Thyroid gland (tissue), 4 donors: Measurements from ENCODE around the gene PCDHA4. TPM values are rescaled to one million over a fixed set of nuclear protein-coding genes. Genes with fewer than 3 reads are reported as not detected.
"Not testable (repeated sequence)": the region's sequence is repeated elsewhere in the genome, so short reads cannot be mapped to it uniquely, and the experiment has no call there.

ENCODE experiments used
- DNase-seq, 2 donors: peaks; one replicate each; pipeline ENCODE4 v3.0.0-alpha.2; 2019
- H3K27ac ChIP-seq, 3 donors: fragments of 200-600 bp; sonication (generic); 1 replicate in 2 of 3; 2 replicates in 1 of 3; pipeline ENCODE4 v1.5.1; 2016 to 2019; ENCODE audit warnings: mild to moderate bottlenecking in 1 of 3, moderate library complexity in 1 of 3
- H3K27me3 ChIP-seq: fragments of 200-600 bp; sonication (generic); one replicate; pipeline ENCODE4 v1.5.1; 2019
- H3K36me3 ChIP-seq, 2 donors: fragments of 200-600 bp; sonication (generic); one replicate each; pipeline ENCODE4 v1.5.1; 2016 to 2019
- H3K4me1 ChIP-seq, 2 donors: fragments of 200-600 bp; sonication (generic); one replicate each; pipeline ENCODE4 v1.5.1; 2017 to 2019
- H3K4me3 ChIP-seq, 3 donors: fragments of 200-600 bp; sonication (generic); replicated peaks in 1 of 3; 1 replicate in 2 of 3; 2 replicates in 1 of 3; pipeline ENCODE4 v1.5.1; 2016; ENCODE audit warnings: mild to moderate bottlenecking in 1 of 3
- H3K9me3 ChIP-seq: fragments of 200-600 bp; sonication (generic); one replicate; pipeline ENCODE4 v1.5.1; 2017
- POLR2A ChIP-seq, 2 donors: fragments of 450-650 bp; IDR thresholded peaks; one replicate each; pipeline ENCODE4 v1.6.1; 2017; ENCODE audit warnings: antibody characterized with exemption in 2 of 2, mild to moderate bottlenecking in 2 of 2, moderate library complexity in 1 of 2
- WGBS, 2 donors: methylation state at CpG; one replicate each; pipeline ENCODE4 v1.1.5; 2017; 5-methylcytosine and 5-hydroxymethylcytosine counted together
- intact Hi-C: fragments of 100-400 bp; cut with DNase I; formaldehyde crosslinking; loops from one replicate; pipeline ENCODE4 v1.15.1; 2023
- total RNA-seq, 4 donors: library from RNA; depleted of rRNA; stranded (reverse); fragments of >200 nt; gene quantifications; one replicate each; pipeline ENCODE4 v1.2.3, GENCODE V29; 2016
- TF ChIP-seq, protein P1 (sequence below), 6 experiments: fragments of 200-600 bp in 3 of 6; fragments of 450-650 bp in 3 of 6; sonication (generic) in 3 of 6; IDR thresholded peaks; one replicate each; pipeline ENCODE4 v1.5.1; 2016 to 2019; ENCODE audit warnings: antibody characterized with exemption in 6 of 6, mild to moderate bottlenecking in 2 of 6, inconsistent platforms in 1 of 6, moderate library complexity in 1 of 6

Gene PCDHA4
- total RNA-seq, 4 donors from 2014 or later: 0.40 to 2.1 (median 0.69) TPM

- H3K27me3 ChIP-seq: no peaks in the 10 kb centered on the region
These were observed 4.0 kb upstream of the PCDHA4 start for GRCh38 chr5:140802781-140803271.

GRCh38 chr5:140808241-140808888 lies 1.5 kb downstream of the PCDHA4 start:
- H3K9me3 ChIP-seq, H3K27ac ChIP-seq, H3K27me3 ChIP-seq, H3K4me1 ChIP-seq, H3K36me3 ChIP-seq, intact Hi-C loops, DNase-seq, H3K4me3 ChIP-seq: not testable (repeated sequence)
- WGBS, 2 donors: 52 to 61% methylated on average over 55 to 58 of the region's 62 CpGs

More at GRCh38 chr5:140802781-140803271, 4.0 kb upstream of the PCDHA4 start:
- Histone ChIP-seq H3K4me3 (no peak overlapping the region), H3K4me1 (no peaks in the 10 kb centered on the region), H3K36me3 (no peaks in the 10 kb centered on the region), H3K9me3 (no peaks in the 10 kb centered on the region), H3K27ac (no peak overlapping the region)
- no peak for DNase-seq
- intact Hi-C loops: no loop called here
- 34 to 40% methylated on average over 35 to 36 of the region's 53 CpGs for WGBS, 2 donors
- TF ChIP-seq POLR2A (IDR thresholded peaks at IDR 0.05): no peak
- TF ChIP-seq, protein P1, sequence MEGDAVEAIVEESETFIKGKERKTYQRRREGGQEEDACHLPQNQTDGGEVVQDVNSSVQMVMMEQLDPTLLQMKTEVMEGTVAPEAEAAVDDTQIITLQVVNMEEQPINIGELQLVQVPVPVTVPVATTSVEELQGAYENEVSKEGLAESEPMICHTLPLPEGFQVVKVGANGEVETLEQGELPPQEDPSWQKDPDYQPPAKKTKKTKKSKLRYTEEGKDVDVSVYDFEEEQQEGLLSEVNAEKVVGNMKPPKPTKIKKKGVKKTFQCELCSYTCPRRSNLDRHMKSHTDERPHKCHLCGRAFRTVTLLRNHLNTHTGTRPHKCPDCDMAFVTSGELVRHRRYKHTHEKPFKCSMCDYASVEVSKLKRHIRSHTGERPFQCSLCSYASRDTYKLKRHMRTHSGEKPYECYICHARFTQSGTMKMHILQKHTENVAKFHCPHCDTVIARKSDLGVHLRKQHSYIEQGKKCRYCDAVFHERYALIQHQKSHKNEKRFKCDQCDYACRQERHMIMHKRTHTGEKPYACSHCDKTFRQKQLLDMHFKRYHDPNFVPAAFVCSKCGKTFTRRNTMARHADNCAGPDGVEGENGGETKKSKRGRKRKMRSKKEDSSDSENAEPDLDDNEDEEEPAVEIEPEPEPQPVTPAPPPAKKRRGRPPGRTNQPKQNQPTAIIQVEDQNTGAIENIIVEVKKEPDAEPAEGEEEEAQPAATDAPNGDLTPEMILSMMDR (IDR thresholded peaks at IDR 0.05): no peak

DNA sequence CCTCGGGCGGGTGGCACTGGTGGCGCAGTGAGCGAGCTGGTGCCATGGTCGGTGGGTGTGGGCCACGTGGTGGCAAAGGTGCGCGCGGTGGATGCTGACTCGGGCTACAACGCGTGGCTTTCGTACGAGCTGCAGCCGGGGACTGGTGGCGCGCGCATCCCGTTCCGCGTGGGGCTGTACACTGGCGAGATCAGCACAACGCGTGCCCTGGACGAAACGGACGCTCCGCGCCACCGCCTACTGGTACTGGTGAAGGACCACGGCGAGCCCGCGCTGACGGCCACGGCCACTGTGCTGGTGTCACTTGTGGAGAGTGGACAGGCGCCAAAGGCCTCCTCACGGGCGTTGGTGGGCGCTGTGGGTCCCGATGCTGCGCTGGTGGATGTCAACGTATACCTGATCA lies 2.0 kb downstream of the PCDHA4 start:
- TF ChIP-seq, protein P1 (IDR thresholded peaks at IDR 0.05): no peak
- no peak for TF ChIP-seq POLR2A (IDR thresholded peaks at IDR 0.05)
- no peak for DNase-seq
- Histone ChIP-seq H3K27me3 (no peaks in the 10 kb centered on the region), H3K4me3 (no peak overlapping the region), H3K4me1 (no peaks in the 10 kb centered on the region), H3K36me3 (no peaks in the 10 kb centered on the region), H3K9me3 (no peaks in the 10 kb centered on the region), H3K27ac (no peak overlapping the region)
- WGBS, 2 donors: 61 to 76% methylated on average over 19 to 34 of the region's 43 CpGs
- intact Hi-C loops: no loop called here

DNA sequence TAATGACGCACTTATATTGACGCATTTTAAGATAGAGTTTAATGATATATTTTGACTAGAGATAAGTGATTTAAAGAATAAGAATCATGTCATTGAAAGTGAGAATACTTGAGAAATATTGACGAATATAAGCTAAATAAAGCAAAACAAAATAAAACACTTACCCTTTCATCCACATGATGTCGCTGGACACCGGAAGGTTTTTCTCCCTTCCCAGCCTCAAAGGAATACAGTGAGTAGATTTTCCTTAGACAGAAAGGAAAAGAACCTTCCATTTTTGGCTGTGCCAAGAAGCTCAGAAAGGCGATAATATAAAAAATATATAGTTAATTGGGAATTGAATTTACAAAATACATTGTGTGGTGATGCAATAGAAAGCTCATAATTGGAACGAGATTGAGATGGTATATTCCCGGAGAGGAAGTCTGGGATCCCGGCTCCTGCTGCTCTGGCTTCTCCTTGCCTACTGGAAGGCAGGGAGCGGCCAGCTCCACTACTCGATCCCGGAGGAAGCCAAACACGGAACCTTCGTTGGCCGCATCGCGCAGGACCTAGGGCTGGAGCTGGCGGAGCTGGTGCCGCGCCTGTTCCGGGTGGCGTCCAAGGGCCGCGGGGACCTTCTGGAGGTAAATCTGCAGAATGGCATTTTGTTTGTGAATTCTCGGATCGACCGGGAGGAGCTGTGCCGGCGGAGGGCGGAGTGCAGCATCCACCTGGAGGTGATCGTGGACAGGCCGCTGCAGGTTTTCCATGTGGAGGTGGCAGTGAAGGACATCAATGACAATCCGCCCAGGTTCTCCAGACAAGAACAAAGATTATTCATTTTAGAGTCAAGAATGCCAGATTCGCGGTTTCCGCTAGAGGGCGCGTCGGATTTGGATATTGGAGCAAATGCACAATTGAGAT lies 14.8 kb downstream of the PCDHA4 start, which contains the start of gene PCDHA5:
Gene PCDHA5 (plus strand): TSS at position 239 of the 906 bp plus-strand sequence.
- H3K9me3 ChIP-seq: no peaks in the 10 kb centered on the region
- 25 to 26% methylated on average over 37 to 38 of the region's 39 CpGs for WGBS, 2 donors
- H3K36me3 ChIP-seq: no peaks in the 10 kb centered on the region
- no peaks in the 10 kb centered on the region for H3K27me3 ChIP-seq
- intact Hi-C loops: no loop called here
- TF ChIP-seq, protein P1 (IDR thresholded peaks at IDR 0.05): peak in 3 of 6 experiments; percentile 20 to 60 (median 27)
- TF ChIP-seq POLR2A (IDR thresholded peaks at IDR 0.05): no peak
- H3K4me1 ChIP-seq: no peaks in the 10 kb centered on the region
- no peak within 1 kb of the TSS for H3K4me3 ChIP-seq
- no peak within 1 kb of the TSS for H3K27ac ChIP-seq
- peak; percentile 25 to 46 for DNase-seq

DNA sequence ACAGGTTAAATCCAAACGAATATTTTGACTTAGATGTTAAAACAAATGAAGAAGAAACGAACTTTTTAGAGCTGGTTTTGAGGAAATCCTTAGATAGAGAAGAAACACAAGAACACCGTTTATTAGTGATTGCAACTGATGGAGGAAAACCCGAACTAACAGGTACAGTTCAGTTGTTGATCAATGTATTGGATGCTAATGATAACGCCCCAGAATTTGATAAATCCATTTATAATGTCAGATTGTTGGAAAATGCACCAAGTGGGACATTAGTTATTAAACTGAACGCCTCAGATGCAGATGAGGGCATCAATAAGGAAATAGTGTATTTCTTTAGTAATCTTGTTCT lies 15.4 kb downstream of the PCDHA4 start:
- DNase-seq: no peak
- Histone ChIP-seq H3K27ac (no peak overlapping the region), H3K9me3 (no peaks in the 10 kb centered on the region), H3K27me3 (no peaks in the 10 kb centered on the region), H3K4me1 (no peaks in the 10 kb centered on the region), H3K4me3 (no peak overlapping the region), H3K36me3 (no peaks in the 10 kb centered on the region)
- TF ChIP-seq POLR2A (IDR thresholded peaks at IDR 0.05): no peak
- TF ChIP-seq, protein P1 (IDR thresholded peaks at IDR 0.05): peak in 1 of 6 experiments; percentile 1
- 24 to 25% methylated on average over 6 of the region's 6 CpGs for WGBS, 2 donors
- intact Hi-C loops: no loop called here

DNA sequence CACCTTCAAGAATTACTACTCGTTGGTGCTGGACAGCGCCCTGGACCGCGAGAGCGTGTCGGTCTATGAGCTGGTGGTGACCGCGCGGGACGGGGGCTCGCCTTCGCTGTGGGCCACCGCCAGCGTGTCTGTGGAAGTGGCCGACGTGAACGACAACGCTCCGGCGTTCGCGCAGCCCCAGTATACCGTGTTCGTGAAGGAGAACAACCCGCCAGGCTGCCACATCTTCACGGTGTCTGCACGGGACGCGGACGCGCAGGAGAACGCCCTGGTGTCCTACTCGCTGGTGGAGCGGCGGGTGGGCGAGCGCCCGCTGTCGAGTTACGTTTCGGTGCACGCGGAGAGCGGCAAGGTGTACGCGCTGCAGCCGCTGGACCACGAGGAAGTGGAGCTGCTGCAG lies 16.1 kb downstream of the PCDHA4 start:
- not testable (repeated sequence) for H3K27me3 ChIP-seq

More for the DNA sequence above, 16.1 kb downstream of the PCDHA4 start:
- H3K4me3 ChIP-seq, H3K27ac ChIP-seq, intact Hi-C loops, H3K4me1 ChIP-seq, DNase-seq, H3K9me3 ChIP-seq, H3K36me3 ChIP-seq: not testable (repeated sequence)
- WGBS, 2 donors: 16 to 62% methylated on average over 2 to 11 of the region's 48 CpGs
